BJ (cell line): ENCODE results near the gene PFKFB4. TPM values are rescaled to one million over a fixed set of nuclear protein-coding genes. Genes with fewer than 3 reads are reported as not detected.

ENCODE experiments used
- polyA plus RNA-seq: library from polyadenylated mRNA; depleted of rRNA; stranded (reverse); fragments of >200 nt; gene quantifications from 2 replicates; pipeline ENCODE4 v1.2.3, GENCODE V29; 2011; rRNA removed
- small RNA-seq: library from RNA; depleted of rRNA; stranded (forward); fragments of <200 nt; gene quantifications from one replicate; pipeline ENCODE3, GENCODE V24; 2012; ENCODE audit warnings: low replicate concordance, low read depth; ENCODE audit not compliant: insufficient read length

Gene PFKFB4
- polyA plus RNA-seq, 1 experiment = 12.8 TPM

Small RNAs within 50 kb of the gene (small RNA-seq; reads per million reads assigned to genes)
- not detected for gene MIR6823

Other genes starting within 250 kb of the PFKFB4 start
- not detected in 2 replicates for gene SPINK8, start 223.1 kb downstream of the PFKFB4 start, polyA plus RNA-seq
- gene FBXW12, start 184.6 kb downstream of the PFKFB4 start, polyA plus RNA-seq = not detected in 2 replicates
- gene PLXNB1, start 126.7 kb downstream of the PFKFB4 start, polyA plus RNA-seq = 15.4 and 26.3 TPM in 2 replicates
- gene CCDC51, start 116.7 kb downstream of the PFKFB4 start, polyA plus RNA-seq = 11.6 and 14.3 TPM in 2 replicates
- 53.8 and 162 TPM in 2 replicates for gene TMA7, start 116.5 kb downstream of the PFKFB4 start, polyA plus RNA-seq
- 6.3 and 7.9 TPM in 2 replicates for gene ATRIP, start 110.1 kb downstream of the PFKFB4 start, polyA plus RNA-seq
- 140 and 217 TPM in 2 replicates for gene SHISA5, start 52.6 kb downstream of the PFKFB4 start, polyA plus RNA-seq
- 2.3 and 4.5 TPM in 2 replicates for gene UCN2, start 7.0 kb upstream of the PFKFB4 start, polyA plus RNA-seq
- gene COL7A1, start 38.5 kb upstream of the PFKFB4 start, polyA plus RNA-seq = 41.6 and 60.8 TPM in 2 replicates
- 426 and 662 TPM in 2 replicates for gene UQCRC1, start 52.8 kb upstream of the PFKFB4 start, polyA plus RNA-seq
- 0.13 TPM in 1 of 2 replicates, not detected in the other for gene TMEM89, start 65.0 kb upstream of the PFKFB4 start, polyA plus RNA-seq
- gene SLC26A6, start 78.7 kb upstream of the PFKFB4 start, polyA plus RNA-seq = 26.4 and 45.8 TPM in 2 replicates
- gene CELSR3, start 106.1 kb upstream of the PFKFB4 start, polyA plus RNA-seq = 0.55 and 0.88 TPM in 2 replicates
- gene NCKIPSD, start 129.1 kb upstream of the PFKFB4 start, polyA plus RNA-seq = 21.5 and 34.9 TPM in 2 replicates
- gene IP6K2, start 160.4 kb upstream of the PFKFB4 start, polyA plus RNA-seq = 65.5 and 89.9 TPM in 2 replicates